WTC11 (cell line): ENCODE measurements around the gene RXRB. TPM values are rescaled to one million over a fixed set of nuclear protein-coding genes. Genes with fewer than 3 reads are reported as not detected.

Experiments used
- ATAC-seq: fragments of 200-7000 bp; cut with Tn5 transposase; 2 replicates; pipeline ENCODE4 v1.10.0; 2021; ENCODE audit warnings: mild to moderate bottlenecking, moderate library complexity
- CTCF ChIA-PET: fragments of 300-600 bp; sonication (Branson Sonifier 250); formaldehyde crosslinking; loops from one replicate; lab custom pipeline; 2021; ENCODE audit warnings: antibody characterized with exemption; lab: Charles Lee
- POLR2A ChIA-PET: fragments of 350-600 bp; sonication (Branson Sonifier 250); formaldehyde crosslinking; loops from one replicate; lab custom pipeline; 2021; ENCODE audit warnings: antibody characterized with exemption; lab: Charles Lee
- DNase-seq: peaks from one replicate; pipeline ENCODE4 v3.0.0; 2021; ENCODE audit warnings: low spot score
- H3K27ac Mint-ChIP-seq: 2 replicates; pipeline ENCODE4 v1.8.0; 2021; ENCODE audit warnings: mixed read lengths
- H3K27me3 Mint-ChIP-seq: 2 replicates; pipeline ENCODE4 v1.8.0; 2021; ENCODE audit warnings: low read depth, mild to moderate bottlenecking, moderate library complexity, mixed read lengths
- H3K36me3 Mint-ChIP-seq: 2 replicates; pipeline ENCODE4 v1.8.0; 2021; ENCODE audit warnings: mixed read lengths
- H3K4me1 Mint-ChIP-seq: 2 replicates; pipeline ENCODE4 v1.8.0; 2022; ENCODE audit warnings: mixed read lengths
- H3K4me3 Mint-ChIP-seq: 2 replicates; pipeline ENCODE4 v1.8.0; 2021; ENCODE audit warnings: mild to moderate bottlenecking, moderate library complexity, mixed read lengths
- H3K9me3 Mint-ChIP-seq: 2 replicates; pipeline ENCODE4 v1.8.0; 2021; ENCODE audit warnings: mixed read lengths
- GABPB1 ChIP-seq: sonication (generic); formaldehyde crosslinking; IDR thresholded peaks from 2 replicates; pipeline ENCODE4 v1.8.1; 2023; ENCODE audit warnings: mild to moderate bottlenecking, missing genetic modification reagents
- IRF2 ChIP-seq: sonication (generic); formaldehyde crosslinking; IDR thresholded peaks from 2 replicates; pipeline ENCODE4 v1.8.0; 2022; ENCODE audit warnings: low read depth, missing genetic modification reagents, borderline replicate concordance
- MXD4 ChIP-seq: fragments of 250-450 bp; sonication (Bioruptor Pico); IDR thresholded peaks from 2 replicates; pipeline ENCODE4 v1.8.0; 2021; ENCODE audit warnings: mild to moderate bottlenecking, moderate library complexity, borderline replicate concordance
- MYBL2 ChIP-seq: sonication (generic); formaldehyde crosslinking; IDR thresholded peaks from 2 replicates; pipeline ENCODE4 v1.8.1; 2023; ENCODE audit warnings: mild to moderate bottlenecking, moderate library complexity, missing genetic modification reagents
- NFATC4 ChIP-seq: fragments of 250-450 bp; sonication (Bioruptor Pico); IDR thresholded peaks from 2 replicates; pipeline ENCODE4 v1.9.0; 2021; ENCODE audit warnings: mild to moderate bottlenecking
- SMAD3 ChIP-seq: sonication (generic); formaldehyde crosslinking; IDR thresholded peaks from 2 replicates; pipeline ENCODE4 v1.8.0; 2022; ENCODE audit warnings: missing genetic modification reagents, mild to moderate bottlenecking, borderline replicate concordance
- SMAD4 ChIP-seq: sonication (generic); formaldehyde crosslinking; IDR thresholded peaks from 2 replicates; pipeline ENCODE4 v1.8.0; 2022; ENCODE audit warnings: mild to moderate bottlenecking, missing genetic modification reagents
- TEAD1 ChIP-seq: sonication (generic); formaldehyde crosslinking; IDR thresholded peaks from 2 replicates; pipeline ENCODE4 v1.8.0; 2022; ENCODE audit warnings: mild to moderate bottlenecking, missing genetic modification reagents
- TEAD4 ChIP-seq: sonication (generic); formaldehyde crosslinking; IDR thresholded peaks from 2 replicates; pipeline ENCODE4 v1.8.0; 2022; ENCODE audit warnings: mild to moderate bottlenecking, missing genetic modification reagents
- ZNF121 ChIP-seq: sonication (generic); formaldehyde crosslinking; IDR thresholded peaks from 2 replicates; pipeline ENCODE4 v1.8.0; 2023; ENCODE audit warnings: missing genetic modification reagents
- total RNA-seq: library from RNA; stranded (reverse); gene quantifications from 3 replicates; pipeline ENCODE4 v1.2.3, GENCODE V29; 2021
- TF ChIP-seq, protein P1 (sequence below): sonication (generic); formaldehyde crosslinking; IDR thresholded peaks from 2 replicates; pipeline ENCODE4 v1.8.0; 2023; ENCODE audit warnings: mild to moderate bottlenecking, missing genetic modification reagents
- TF ChIP-seq, protein P2 (sequence below): sonication (generic); formaldehyde crosslinking; IDR thresholded peaks from 2 replicates; pipeline ENCODE4 v1.8.0; 2022; ENCODE audit warnings: mild to moderate bottlenecking, missing genetic modification reagents
- TF ChIP-seq, protein P3 (sequence below): sonication (generic); formaldehyde crosslinking; IDR thresholded peaks from 2 replicates; pipeline ENCODE4 v1.8.1; 2023; ENCODE audit warnings: mild to moderate bottlenecking, missing genetic modification reagents
- TF ChIP-seq, protein P4 (sequence below): sonication (generic); formaldehyde crosslinking; conservative IDR thresholded peaks from 2 replicates; pipeline ENCODE4 v1.8.1; 2023; ENCODE audit warnings: mild to moderate bottlenecking, low read depth, missing genetic modification reagents, moderate library complexity
- TF ChIP-seq, protein P5 (sequence below): sonication (generic); formaldehyde crosslinking; IDR thresholded peaks from 2 replicates; pipeline ENCODE4 v1.8.1; 2023; ENCODE audit warnings: mild to moderate bottlenecking, moderate library complexity, missing genetic modification reagents
- TF ChIP-seq, protein P6 (sequence below): sonication (generic); formaldehyde crosslinking; IDR thresholded peaks from 2 replicates; pipeline ENCODE4 v1.8.0; 2022; ENCODE audit warnings: mild to moderate bottlenecking, missing genetic modification reagents
- TF ChIP-seq, protein P7 (sequence below): sonication (generic); formaldehyde crosslinking; IDR thresholded peaks from 2 replicates; pipeline ENCODE4 v1.8.0; 2023; ENCODE audit warnings: missing genetic modification reagents
- TF ChIP-seq, protein P8 (sequence below): sonication (generic); formaldehyde crosslinking; IDR thresholded peaks from 2 replicates; pipeline ENCODE4 v1.8.1; 2023; ENCODE audit warnings: mild to moderate bottlenecking, missing genetic modification reagents, moderate library complexity
- TF ChIP-seq, protein P9 (sequence below): sonication (generic); formaldehyde crosslinking; conservative IDR thresholded peaks from 2 replicates; pipeline ENCODE4 v1.8.1; 2022; ENCODE audit warnings: mild to moderate bottlenecking, missing genetic modification reagents

Gene RXRB
- total RNA-seq, 1 experiment from 2014 or later, result 24.5 TPM

DNA sequence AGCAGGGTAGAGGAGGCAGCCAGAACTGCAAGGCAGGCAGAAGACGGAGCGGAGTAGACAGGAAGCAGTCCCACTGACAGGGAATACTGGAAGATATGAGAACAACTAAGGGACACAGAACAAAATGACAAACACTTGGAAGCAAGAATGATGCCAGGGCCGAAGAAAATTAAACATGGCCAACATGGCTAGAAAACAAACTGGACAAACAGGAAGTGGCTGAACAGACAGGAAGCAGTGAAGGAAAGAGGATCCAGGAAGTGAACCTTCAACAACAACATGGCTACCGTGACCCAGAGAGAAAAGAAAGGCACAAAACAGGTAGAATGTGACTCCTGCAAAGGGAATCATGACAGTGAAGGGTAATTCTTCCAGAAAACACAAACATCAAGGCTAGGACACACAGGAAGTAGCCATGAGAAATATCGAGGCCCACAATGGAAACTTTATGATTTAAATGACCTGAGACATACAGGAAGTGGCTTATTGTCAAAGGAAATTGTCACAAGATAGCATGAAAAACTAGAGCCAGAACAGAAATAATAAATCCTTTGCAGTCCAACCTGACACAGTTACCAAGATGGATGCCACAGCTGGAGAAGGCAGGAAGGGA is 17.3 kb downstream of the RXRB start (continued):
- TF ChIP-seq, protein P1, sequence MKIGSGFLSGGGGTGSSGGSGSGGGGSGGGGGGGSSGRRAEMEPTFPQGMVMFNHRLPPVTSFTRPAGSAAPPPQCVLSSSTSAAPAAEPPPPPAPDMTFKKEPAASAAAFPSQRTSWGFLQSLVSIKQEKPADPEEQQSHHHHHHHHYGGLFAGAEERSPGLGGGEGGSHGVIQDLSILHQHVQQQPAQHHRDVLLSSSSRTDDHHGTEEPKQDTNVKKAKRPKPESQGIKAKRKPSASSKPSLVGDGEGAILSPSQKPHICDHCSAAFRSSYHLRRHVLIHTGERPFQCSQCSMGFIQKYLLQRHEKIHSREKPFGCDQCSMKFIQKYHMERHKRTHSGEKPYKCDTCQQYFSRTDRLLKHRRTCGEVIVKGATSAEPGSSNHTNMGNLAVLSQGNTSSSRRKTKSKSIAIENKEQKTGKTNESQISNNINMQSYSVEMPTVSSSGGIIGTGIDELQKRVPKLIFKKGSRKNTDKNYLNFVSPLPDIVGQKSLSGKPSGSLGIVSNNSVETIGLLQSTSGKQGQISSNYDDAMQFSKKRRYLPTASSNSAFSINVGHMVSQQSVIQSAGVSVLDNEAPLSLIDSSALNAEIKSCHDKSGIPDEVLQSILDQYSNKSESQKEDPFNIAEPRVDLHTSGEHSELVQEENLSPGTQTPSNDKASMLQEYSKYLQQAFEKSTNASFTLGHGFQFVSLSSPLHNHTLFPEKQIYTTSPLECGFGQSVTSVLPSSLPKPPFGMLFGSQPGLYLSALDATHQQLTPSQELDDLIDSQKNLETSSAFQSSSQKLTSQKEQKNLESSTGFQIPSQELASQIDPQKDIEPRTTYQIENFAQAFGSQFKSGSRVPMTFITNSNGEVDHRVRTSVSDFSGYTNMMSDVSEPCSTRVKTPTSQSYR (CRISPR knock-in tag), result no peak
- TF ChIP-seq, all 79 proteins: peak for 0

DNA sequence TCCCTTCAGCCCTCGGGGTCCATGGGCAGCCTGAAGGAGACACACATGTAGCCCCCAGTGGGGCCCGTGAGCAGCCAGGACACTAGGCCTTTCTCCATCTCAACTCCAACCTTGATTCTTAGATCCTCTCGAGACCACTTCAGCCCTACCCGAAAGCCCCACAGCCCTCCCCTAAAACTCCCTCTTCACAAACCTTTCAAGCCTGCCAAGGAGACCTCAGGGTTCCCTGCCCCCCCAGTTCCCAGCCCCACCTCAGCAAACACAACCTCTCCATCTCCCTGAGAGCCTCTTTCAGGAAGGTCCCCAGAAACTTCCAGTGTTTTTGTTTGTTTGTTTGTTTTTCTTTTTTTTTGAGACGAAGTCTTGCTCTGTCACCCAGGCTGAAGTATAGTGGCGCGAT is 19.3 kb downstream of the RXRB start:
- ATAC-seq, result no peak
- H3K36me3 Mint-ChIP-seq, result no peaks in the 10 kb centered on the region
- POLR2A ChIA-PET, result no interaction called here
- no peak for DNase-seq
- H3K4me3 Mint-ChIP-seq, result no peak overlapping the region
- peaks cover 7% of the 10 kb centered on the region for H3K4me1 Mint-ChIP-seq
- CTCF ChIA-PET, result no interaction called here
- peaks cover 13% of the 10 kb centered on the region for H3K9me3 Mint-ChIP-seq
- TF ChIP-seq SMAD4 (no peak), IRF2 (CRISPR knock-in tag) (no peak), MYBL2 (CRISPR knock-in tag) (no peak), ZNF121 (CRISPR knock-in tag) (no peak), NFATC4 (CRISPR knock-in tag) (no peak), SMAD3 (CRISPR knock-in tag) (no peak), MXD4 (no peak), TEAD4 (CRISPR knock-in tag) (no peak), TEAD1 (no peak), GABPB1 (CRISPR knock-in tag) (no peak)
- TF ChIP-seq, protein P2, sequence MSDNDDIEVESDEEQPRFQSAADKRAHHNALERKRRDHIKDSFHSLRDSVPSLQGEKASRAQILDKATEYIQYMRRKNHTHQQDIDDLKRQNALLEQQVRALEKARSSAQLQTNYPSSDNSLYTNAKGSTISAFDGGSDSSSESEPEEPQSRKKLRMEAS (CRISPR knock-in tag), result no peak
- TF ChIP-seq, protein P3, sequence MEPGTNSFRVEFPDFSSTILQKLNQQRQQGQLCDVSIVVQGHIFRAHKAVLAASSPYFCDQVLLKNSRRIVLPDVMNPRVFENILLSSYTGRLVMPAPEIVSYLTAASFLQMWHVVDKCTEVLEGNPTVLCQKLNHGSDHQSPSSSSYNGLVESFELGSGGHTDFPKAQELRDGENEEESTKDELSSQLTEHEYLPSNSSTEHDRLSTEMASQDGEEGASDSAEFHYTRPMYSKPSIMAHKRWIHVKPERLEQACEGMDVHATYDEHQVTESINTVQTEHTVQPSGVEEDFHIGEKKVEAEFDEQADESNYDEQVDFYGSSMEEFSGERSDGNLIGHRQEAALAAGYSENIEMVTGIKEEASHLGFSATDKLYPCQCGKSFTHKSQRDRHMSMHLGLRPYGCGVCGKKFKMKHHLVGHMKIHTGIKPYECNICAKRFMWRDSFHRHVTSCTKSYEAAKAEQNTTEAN, result no peak
- TF ChIP-seq, protein P4, sequence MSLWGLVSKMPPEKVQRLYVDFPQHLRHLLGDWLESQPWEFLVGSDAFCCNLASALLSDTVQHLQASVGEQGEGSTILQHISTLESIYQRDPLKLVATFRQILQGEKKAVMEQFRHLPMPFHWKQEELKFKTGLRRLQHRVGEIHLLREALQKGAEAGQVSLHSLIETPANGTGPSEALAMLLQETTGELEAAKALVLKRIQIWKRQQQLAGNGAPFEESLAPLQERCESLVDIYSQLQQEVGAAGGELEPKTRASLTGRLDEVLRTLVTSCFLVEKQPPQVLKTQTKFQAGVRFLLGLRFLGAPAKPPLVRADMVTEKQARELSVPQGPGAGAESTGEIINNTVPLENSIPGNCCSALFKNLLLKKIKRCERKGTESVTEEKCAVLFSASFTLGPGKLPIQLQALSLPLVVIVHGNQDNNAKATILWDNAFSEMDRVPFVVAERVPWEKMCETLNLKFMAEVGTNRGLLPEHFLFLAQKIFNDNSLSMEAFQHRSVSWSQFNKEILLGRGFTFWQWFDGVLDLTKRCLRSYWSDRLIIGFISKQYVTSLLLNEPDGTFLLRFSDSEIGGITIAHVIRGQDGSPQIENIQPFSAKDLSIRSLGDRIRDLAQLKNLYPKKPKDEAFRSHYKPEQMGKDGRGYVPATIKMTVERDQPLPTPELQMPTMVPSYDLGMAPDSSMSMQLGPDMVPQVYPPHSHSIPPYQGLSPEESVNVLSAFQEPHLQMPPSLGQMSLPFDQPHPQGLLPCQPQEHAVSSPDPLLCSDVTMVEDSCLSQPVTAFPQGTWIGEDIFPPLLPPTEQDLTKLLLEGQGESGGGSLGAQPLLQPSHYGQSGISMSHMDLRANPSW (CRISPR knock-in tag), result no peak
- TF ChIP-seq, protein P5, sequence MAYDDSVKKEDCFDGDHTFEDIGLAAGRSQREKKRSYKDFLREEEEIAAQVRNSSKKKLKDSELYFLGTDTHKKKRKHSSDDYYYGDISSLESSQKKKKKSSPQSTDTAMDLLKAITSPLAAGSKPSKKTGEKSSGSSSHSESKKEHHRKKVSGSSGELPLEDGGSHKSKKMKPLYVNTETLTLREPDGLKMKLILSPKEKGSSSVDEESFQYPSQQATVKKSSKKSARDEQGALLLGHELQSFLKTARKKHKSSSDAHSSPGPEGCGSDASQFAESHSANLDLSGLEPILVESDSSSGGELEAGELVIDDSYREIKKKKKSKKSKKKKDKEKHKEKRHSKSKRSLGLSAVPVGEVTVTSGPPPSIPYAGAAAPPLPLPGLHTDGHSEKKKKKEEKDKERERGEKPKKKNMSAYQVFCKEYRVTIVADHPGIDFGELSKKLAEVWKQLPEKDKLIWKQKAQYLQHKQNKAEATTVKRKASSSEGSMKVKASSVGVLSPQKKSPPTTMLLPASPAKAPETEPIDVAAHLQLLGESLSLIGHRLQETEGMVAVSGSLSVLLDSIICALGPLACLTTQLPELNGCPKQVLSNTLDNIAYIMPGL (CRISPR knock-in tag), result no peak
- TF ChIP-seq, protein P6, sequence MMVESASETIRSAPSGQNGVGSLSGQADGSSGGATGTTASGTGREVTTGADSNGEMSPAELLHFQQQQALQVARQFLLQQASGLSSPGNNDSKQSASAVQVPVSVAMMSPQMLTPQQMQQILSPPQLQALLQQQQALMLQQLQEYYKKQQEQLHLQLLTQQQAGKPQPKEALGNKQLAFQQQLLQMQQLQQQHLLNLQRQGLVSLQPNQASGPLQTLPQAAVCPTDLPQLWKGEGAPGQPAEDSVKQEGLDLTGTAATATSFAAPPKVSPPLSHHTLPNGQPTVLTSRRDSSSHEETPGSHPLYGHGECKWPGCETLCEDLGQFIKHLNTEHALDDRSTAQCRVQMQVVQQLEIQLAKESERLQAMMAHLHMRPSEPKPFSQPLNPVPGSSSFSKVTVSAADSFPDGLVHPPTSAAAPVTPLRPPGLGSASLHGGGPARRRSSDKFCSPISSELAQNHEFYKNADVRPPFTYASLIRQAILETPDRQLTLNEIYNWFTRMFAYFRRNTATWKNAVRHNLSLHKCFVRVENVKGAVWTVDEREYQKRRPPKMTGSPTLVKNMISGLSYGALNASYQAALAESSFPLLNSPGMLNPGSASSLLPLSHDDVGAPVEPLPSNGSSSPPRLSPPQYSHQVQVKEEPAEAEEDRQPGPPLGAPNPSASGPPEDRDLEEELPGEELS (CRISPR knock-in tag), result no peak
- TF ChIP-seq, protein P7, sequence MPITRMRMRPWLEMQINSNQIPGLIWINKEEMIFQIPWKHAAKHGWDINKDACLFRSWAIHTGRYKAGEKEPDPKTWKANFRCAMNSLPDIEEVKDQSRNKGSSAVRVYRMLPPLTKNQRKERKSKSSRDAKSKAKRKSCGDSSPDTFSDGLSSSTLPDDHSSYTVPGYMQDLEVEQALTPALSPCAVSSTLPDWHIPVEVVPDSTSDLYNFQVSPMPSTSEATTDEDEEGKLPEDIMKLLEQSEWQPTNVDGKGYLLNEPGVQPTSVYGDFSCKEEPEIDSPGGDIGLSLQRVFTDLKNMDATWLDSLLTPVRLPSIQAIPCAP (CRISPR knock-in tag), result no peak
- TF ChIP-seq, protein P8, sequence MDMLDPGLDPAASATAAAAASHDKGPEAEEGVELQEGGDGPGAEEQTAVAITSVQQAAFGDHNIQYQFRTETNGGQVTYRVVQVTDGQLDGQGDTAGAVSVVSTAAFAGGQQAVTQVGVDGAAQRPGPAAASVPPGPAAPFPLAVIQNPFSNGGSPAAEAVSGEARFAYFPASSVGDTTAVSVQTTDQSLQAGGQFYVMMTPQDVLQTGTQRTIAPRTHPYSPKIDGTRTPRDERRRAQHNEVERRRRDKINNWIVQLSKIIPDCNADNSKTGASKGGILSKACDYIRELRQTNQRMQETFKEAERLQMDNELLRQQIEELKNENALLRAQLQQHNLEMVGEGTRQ (CRISPR knock-in tag), result no peak
- TF ChIP-seq, protein P9, sequence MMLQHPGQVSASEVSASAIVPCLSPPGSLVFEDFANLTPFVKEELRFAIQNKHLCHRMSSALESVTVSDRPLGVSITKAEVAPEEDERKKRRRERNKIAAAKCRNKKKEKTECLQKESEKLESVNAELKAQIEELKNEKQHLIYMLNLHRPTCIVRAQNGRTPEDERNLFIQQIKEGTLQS (CRISPR knock-in tag), result no peak
- H3K27ac Mint-ChIP-seq, result no peak overlapping the region
- peaks cover 16% of the 10 kb centered on the region for H3K27me3 Mint-ChIP-seq
